DMS114 treated with DMSO at 0.1 percent for 48 hours (cell line): ENCODE data around the gene INPP5B.
"Not testable (repeated sequence)": the region's sequence is repeated elsewhere in the genome, so short reads cannot be mapped to it uniquely, and the experiment has no call there.

Experiments
- DNase-seq: peaks from one replicate; lab custom pipeline; 2025; ENCODE audit not compliant: unreplicated experiment; lab: John Stamatoyannopoulos, UW

The INPP5B gene

DNA sequence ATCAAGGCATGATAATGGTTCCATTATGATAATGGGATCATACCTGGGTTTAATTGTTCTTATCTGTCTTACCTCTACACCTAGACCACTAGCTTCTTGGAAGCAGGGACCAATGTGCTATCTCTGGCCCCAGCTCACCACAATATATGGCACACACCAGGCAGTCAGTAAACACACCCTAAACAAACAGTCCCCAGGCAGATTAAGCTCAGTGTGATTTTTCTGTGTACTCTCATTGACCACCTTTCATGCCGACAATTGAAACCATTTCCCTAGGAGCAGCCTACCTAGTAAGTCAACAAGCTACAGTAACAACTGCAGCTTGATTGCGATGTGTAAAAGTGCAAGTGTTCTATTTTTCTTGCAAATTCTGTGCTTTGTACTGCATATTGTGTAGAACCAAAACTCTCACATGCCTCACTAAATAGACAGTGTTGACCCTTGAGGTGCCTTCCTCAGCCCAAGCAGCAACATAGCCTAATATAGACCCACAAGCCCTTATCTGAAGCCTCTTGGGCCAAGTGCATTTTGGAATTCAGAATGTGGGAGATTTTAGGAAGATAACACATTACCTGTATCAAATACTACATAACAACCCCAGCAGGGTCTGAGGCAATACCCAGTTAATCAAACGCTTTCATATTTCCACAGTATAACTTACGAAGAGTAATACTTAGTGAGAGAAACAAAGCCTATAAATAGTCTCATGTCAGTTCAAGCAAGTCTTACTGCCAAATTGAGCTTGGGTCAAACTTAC lies 32.0 kb downstream of the INPP5B start:
- DNase-seq: no peak

DNA sequence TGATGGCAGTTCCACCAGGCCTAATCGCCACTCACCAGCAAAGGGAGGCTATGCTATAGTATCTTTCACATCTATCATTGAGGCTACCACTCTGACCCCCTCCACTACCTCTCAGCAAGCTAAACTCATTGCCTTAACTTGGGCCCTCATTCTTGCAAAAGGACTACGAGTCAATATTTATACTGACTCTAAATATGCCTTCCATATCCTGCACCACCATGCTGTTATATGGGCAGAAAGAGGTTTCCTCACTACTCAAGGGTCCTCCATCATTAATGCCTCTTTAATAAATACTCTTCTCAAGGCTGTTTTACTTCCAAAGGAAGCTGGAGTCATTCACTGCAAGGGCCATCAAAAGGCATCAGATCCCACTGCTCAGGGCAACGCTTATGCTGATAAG lies 35.4 kb downstream of the INPP5B start:
- not testable (repeated sequence) for DNase-seq

DNA sequence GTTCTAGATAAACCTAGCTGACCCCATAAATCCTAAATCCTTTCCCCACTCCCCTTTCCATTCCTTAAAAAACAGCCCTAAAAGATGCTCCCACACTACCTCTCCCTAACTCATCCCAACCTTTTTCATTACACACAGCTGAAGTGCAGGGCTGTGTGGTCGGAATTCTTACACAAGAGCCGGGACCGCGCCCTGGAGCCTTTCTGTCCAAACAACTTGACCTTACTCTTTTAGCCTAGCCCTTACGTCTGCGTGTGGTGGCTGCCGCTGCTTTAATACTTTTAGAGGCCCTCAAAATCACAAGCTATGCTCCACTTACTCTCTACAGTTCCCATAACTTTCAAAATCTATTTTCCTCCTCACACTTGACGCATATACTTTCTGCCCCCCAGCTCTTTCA lies 36.0 kb downstream of the INPP5B start:
- DNase-seq: not testable (repeated sequence)

DNA sequence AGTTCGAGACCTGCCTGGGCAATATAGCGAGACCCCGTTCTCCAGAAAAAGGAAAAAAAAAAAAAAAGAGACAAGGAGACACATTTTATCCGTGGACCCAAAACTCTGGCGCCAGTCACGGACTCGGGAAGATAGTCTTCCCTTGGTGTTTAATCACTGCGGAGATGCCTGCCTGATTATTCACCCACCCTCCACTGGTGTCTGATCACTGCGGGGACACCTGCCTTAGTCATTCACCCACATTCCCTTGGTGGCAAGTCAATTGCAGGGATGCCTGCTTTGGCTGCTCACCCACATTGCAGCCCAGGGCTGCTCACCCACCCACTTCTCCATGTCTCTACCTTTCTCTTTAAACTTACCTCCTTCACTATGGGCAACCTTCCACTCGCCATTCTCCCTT lies 38.3 kb downstream of the INPP5B start:
- not testable (repeated sequence) for DNase-seq

DNA sequence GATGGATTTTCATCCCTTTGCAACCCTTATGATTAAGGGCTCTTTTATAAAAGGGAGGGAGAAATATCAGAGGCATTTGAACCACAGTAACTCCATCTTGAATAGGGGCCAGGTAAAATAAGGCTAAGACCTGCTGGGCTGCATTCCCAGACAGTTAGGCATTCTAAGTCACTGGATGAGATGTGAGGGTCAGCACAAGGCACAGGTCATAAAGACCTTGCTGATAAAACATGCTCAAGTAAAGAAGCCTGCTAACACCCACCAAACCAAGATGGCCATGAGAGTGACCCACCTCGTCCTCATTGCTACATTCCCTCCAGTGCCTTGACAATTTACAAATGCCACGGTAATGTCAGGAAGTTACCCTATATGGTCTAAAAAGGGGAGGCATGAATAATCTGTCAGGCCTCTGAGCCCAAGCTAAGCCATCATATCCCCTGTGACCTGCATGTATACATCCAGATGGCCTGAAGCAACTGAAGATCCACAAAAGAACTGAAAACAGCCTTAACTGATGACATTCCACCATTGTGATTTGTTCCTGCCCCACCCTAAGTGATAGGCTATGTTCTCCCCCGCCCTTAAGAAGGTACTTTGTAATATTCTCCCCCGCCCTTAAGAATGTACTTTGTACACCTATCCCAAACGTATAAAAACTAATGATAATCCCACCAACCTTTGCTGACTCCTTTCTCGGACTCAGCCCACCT lies 39.3 kb downstream of the INPP5B start:
- not testable (repeated sequence) for DNase-seq

DNA sequence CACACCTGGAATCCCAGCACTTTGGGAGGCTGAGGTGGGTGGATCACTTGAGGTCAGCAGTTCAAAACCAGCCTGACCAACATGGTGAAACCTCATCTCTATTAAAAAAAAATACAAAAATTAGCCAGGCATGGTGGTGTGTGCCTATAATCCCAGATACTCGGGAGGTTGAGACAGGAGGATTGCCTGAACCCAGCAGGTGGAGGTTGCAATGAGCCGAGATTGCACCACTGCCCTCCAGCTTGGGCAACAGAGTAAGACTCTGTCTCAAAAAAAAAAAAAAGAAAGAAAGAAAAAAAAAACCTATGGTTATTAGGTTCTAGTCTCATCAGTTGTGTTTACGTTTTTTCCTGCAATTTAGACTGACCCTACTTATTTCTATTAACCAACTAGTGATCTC lies 40.3 kb downstream of the INPP5B start:
- DNase-seq: not testable (repeated sequence)

DNA sequence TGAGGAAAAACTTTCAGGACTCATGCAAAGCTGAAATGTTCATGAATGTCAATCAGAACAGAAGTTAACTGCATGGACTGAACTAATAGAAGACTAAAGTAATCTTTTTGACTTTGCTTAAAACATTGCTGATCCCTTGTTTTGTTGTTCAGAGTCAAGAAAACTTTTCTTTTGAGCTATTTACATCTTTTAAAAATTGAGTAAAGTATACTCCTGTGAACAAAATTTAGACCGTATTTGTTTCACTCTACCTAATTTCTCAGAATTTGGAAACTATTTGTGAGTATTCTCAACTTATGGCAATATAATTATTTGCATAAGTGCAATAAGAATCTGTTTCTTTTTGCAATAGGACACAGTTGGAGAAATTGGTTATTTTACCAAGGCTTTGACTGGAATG lies 41.1 kb downstream of the INPP5B start:
- DNase-seq: no peak

DNA sequence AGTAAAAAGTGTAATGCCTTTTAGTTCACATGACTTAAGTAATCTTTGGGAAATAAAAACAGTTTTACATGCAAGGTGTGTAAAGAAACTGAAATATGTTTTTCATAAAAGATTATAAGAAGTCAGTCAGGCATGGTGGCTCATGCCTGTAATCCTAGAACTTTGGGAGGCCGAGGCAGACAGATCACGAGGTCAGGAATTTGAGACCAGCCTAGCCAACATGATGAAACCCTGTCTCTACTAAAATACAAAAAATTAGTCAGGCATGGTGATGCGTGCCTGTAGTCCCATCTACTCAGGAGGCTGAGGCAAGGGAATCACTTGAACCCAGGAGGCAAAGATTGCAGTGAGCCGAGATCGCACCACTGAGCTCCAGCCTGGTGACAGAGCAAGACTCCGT lies 42.9 kb downstream of the INPP5B start:
- not testable (repeated sequence) for DNase-seq

DNA sequence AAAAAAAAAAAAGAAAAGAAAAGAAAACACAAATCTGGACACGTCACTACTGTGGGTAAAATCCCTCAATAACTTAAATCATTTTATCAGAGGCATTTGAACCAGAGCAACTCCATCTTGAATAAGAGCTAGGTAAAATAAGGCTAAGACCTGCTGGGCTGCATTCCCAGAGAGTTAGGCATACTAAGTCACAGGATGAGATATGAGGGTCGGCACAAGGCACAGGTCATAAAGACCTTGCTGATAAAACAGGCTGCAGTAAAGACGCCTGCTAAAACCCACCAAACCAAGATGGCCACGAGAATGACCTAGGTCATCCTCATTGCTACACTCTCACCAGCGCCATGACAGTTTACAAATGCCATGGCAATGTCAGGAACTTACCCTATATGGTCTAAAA lies 43.9 kb downstream of the INPP5B start:
- DNase-seq: no peak

DNA sequence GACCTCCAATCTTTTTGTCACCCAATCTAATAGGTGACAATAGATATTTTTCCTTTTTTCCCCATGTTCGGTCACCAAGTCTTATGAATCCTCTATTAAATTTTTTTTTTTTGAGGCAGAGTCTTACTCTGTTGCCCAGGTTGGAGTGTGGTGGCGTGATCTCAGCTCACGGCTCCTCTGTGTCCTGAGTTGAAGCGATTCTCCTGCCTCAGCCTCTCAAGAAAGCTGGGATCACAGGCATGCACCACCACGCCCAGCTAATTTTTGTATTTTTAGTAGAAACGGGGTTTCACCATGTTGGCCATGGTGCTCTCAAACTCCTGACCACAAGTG lies 45.0 kb downstream of the INPP5B start:
- no peak for DNase-seq

DNA sequence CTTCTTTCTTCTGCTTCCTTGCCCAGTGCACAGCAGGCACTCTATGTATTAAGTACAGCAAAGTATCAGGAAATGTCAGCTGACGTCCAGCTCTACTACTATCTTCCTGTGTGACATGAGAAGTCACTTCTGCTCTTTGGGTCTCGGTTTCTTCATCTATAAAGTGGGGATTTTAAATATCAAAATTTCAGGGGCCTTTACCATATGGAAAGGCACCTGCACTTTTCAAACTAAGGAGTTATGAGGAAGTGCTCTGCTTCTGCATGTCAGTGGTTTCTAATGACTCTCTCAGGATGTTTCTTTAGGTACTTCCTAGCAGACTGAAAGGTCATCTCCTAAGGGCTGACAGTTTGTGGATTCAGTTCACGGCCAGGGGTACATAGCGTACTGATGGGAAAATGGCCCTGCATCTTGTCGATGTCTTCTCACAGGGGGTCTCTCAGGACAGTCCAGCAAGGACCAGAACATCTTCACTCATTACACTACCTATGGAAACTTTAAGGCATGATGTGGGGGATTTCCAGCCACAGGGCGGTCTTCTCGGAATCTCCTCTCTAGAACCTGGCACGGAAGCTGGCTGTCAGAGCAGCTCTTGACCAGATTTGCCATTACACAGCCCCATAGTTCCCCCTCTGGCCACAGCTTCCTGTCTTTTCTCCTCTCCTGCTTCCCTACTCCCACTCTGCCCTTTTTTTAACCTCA lies 45.5 kb downstream of the INPP5B start:
- no peak for DNase-seq

DNA sequence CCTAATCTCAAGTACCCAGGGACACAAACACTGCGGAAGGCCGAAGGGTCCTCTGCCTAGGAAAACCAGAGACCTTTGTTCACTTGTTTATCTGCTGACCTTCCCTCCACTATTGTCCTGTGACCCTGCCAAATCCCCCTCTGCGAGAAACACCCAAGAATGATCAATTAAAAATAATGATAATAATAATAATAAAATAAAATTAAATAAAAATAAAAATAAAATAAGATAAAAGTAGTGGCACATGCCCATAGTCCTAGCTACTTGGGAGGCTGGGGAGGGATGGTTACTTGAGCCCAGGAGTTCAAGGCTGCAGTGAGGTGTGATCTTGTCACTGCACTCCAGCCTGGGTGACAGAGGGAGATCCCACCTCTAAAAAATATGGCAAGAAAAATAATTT lies 49.3 kb downstream of the INPP5B start:
- DNase-seq: not testable (repeated sequence)

DNA sequence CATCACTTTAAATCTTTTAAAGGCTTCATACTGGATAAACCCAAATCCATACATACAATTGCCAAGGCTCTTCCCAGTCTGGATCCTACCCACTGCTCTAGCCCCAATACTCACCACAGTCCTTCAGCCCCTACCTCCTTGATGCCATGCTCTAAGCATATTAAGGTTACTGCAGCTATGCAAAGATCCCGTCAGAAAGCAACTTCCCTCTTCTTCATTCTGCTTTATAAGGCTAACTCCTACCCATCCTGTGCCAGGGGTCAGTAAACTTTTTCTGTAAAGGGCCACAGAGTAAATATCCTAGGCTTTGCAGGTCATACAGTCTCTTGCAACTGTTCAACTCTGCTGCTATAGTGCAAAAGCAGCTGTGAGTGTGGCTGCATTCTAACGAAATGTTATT lies 53.2 kb downstream of the INPP5B start:
- no peak for DNase-seq

DNA sequence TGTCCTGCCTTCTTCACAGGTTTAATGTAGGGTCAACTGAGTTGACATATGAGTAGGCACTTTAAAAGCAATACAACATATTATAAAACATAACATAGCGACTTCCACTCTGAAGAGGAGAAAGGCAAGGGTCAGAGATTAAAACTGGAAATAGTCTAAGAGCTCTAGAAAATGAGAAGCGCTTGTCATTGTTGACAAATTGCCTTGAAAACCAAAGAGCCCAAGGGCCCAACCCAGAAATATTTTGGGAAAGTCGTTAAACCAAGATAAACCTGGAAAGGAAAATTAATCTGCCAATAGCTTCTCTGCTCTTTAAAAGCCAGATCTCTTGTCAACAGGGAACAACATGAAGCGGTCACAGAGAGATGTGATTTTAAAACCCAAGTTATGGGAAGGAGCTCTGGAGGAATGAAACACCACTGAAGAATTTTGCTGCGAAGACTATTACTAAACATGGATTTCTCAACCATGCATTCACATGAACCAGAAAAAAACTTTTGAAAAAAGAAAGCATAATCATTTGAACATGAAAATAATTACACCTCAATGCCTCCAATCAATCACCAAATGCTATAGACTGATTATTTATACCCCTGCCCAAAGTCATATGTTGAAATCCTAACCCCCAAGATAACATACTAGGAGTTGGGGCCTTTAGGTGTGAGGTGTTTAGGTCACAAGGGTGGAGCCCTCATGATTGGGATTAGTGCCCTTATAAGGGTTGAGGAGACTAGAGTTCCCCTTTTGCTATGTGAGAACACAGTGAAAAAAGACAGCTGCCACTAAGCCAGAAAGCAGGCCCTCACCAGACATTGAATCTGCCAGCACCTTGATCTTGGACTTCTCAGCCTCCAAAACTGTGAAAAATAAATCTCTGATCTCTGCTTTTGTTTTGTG lies 54.5 kb downstream of the INPP5B start:
- DNase-seq: no peak

DNA sequence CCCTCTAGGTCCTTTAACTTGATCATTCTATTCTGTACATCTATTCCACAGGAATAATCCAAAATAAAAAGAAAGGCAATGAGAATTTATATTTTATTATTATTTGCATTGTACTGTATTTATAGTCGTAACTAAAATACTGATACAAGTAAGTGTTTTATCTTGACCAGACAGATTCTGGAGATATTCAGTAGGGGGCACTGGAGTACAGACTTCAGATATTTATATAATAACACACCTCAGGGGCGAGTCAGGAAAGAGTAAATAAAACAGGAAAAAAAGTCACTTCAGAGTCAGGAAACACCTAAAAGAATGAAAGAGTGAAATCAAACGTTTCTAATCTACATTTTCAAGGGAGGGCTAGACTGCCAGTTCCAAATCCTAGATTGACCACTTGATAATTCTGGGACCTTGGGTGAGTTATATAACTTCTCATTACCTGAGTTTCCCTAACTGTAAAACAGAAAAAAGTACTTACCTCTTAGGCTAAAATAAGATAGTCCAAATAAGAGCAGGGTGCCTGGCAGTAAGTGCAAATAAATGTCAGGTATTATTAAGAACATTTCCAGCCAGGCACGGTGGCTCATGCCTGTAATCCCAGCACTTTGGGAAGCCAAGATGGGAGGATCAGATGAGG lies 56.4 kb downstream of the INPP5B start:
- peak; percentile 36 for DNase-seq

DNA sequence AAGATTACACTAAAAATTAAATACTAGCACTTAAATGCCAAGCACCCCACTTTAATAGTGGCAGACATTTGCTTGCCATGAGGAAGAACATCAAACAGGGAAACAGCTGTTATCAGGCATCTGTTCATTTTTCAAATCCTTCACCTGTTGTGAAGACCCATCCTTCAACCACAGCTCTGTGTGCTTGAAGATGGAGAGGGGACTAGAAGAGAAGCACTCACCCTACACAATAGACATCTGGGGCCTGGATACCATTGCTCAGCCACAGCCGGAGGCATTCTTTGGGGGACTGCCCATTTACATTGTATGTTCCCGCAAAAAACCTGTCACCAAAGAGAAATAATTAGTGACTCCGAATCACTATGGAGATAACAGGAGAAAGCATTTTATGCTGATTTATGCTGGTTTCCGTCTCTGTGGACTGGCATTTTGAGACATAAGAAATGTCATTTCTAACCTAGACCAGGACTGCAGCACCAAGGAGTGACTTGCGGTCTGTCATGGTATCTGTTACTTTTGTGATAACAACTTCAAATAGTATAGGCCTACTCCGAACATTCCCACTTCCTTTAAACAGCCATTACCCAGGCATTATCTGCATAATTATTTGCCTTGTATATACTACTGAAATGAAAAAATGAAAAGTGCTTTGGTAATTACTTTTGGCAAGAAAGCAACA lies 58.7 kb downstream of the INPP5B start:
- DNase-seq: no peak

DNA sequence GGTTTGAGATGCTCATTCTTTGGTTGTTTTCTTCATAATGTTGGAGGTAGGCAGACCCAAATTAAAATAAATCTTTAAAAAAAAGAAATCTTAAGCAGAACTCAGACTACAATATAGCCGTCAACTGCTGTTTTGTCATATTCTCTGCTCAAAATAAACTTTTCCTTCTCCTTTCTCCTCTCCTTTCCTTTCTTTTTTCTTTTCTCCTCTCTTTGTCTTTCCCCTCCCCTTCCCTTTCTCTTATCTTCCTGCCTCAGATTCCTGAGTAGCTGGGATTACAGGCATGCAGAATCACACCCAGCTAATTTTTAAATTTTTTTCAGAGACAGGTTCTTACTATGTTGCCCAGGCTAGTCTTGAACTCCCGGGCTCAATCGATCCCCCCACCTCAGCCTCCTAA lies 62.7 kb downstream of the INPP5B start:
- DNase-seq: no peak

DNA sequence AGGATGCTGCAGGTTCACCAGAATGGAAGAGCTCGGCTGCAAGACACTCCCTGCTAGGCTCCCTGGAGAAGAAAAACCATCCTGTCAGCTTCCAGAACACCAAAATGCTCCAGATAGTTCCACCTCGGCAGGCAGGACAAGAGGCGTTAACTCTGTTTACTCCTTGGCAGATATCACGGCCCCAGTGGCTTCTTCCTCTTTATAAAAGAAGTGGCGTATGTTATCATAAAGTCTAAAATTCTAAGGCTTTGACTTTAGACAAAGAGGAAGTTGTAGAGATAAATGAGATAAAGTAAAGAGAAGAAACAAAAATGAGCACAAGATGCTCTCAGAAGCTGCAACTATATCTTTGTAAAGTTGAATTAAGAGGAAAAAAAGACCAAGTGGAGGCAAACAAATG lies 63.2 kb downstream of the INPP5B start:
- DNase-seq: no peak

DNA sequence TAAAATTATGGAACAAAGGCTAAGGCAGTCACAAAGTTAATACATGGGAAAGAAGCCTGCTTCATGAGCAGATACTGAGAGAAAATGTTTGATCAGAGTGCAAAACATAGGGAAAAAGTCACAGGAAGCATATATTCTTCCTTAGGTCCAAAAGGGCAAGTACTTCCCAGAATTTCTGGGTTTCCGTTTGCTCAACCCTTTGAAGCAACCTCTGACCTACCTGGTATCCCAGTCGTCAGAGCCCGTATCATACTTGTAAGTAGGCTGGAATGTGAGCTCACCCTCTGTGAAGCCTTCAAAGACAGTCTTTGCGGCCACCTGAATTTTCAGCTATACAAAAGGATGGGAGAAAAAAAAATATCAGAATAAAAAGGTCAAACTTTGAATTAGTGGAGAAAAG lies 67.0 kb downstream of the INPP5B start:
- no peak for DNase-seq

DNA sequence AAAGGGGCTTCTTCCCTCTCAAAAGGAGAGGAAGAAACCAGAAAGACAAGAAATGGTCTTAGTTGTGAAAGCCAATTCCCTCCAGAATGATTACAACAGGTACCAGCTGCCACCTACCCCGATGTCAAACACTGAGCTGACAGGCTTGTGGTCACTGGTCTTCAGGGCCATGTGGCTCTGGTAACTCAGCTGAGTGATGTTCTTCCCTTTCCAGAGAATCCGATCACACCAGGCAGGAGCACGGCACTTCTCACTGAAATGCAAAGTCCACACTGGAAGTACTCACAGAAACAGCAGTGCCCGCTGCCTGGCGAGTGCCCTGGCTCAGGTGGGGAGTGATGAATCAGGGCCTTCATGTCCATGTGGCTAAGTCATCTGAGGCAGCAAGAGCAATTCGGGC lies 68.8 kb downstream of the INPP5B start:
- no peak for DNase-seq
